Measurements from ENCODE around the gene VPS37C.

DNA sequence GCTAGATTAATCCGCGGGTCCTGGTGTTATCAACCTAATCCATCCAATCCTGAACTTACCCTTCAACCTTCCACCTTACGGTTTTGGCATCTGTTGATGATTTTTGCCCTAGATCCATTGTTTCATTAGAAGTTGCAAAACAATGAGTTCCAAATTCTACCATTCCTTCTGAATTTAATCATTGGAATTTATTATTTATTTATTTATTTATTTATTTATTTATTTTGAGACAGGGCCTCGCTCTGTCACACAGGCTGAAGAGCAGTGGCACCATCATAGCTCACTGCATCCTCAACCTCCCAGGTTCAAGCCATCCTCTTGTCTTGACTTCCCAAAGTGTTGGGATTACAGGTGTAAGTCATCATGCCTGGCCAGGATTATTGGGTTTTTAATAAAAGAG lies 20.3 kb upstream of the VPS37C start:
- TF ChIP-seq, protein P1, sequence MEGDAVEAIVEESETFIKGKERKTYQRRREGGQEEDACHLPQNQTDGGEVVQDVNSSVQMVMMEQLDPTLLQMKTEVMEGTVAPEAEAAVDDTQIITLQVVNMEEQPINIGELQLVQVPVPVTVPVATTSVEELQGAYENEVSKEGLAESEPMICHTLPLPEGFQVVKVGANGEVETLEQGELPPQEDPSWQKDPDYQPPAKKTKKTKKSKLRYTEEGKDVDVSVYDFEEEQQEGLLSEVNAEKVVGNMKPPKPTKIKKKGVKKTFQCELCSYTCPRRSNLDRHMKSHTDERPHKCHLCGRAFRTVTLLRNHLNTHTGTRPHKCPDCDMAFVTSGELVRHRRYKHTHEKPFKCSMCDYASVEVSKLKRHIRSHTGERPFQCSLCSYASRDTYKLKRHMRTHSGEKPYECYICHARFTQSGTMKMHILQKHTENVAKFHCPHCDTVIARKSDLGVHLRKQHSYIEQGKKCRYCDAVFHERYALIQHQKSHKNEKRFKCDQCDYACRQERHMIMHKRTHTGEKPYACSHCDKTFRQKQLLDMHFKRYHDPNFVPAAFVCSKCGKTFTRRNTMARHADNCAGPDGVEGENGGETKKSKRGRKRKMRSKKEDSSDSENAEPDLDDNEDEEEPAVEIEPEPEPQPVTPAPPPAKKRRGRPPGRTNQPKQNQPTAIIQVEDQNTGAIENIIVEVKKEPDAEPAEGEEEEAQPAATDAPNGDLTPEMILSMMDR (IDR thresholded peaks at IDR 0.05; ENCODE audit: insufficient read depth, low read length) = no peak
- no peak for TF ChIP-seq SPI1 (IDR thresholded peaks at IDR 0.05; ENCODE audit: borderline replicate concordance, low read depth)

All from HL-60 (cell line).